ENCODE measurements around the gene CASK.

CASK gene

DNA sequence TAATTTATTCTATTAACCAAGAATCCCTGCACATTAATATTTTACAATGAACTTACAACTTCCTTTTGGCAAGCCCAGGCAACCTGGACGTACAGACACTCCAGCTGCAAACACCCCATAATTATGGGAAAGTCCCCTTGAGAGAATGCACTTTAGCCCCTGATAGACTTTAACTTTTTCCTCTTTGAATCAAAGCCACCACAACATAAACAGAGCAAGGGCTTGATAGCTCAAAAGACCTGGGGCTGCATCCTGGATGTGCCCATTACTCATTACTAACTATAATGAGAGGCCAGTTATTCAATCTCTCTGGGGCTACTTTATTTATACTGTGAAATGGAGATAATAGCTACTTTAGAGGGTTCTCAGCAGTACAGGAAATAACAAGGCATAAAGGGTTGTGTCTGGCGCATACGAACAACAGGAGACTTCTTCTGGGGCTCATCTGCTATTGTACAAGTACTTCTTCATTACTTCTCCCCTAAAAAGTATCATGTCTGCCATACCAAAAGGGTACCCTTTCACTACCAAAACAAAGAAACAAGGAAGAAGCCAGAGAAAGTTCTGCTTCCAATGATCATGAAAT lies 54.9 kb downstream of the CASK start:
- Histone ChIP-seq H3K79me2 (ENCODE audit: insufficient read depth, low read length) (peaks cover 98% of the 10 kb centered on the region), H3K27me3 (ENCODE audit: insufficient read depth, low read length, poor library complexity) (no peaks in the 10 kb centered on the region), H3K36me3 (ENCODE audit: insufficient read depth, low read length) (no peaks in the 10 kb centered on the region), H3K4me3 (ENCODE audit: low read depth in 1 of 2, low read length in 2 of 2) (no peak overlapping the region), H3K4me2 (ENCODE audit: insufficient read depth, low read length) (no peak overlapping the region), H3K9me3 (ENCODE audit: insufficient read depth, low read length, severe bottlenecking) (no peaks in the 10 kb centered on the region), H3K27ac (ENCODE audit: low read length) (no peak overlapping the region), H3K4me1 (ENCODE audit: insufficient read depth, low read length) (0 out of 2 replicates have a peak, but pooled peaks cover 2% of the 10 kb centered on the region), H3K9ac (ENCODE audit: low read depth, low read length) (no peak overlapping the region), H4K20me1 (ENCODE audit: insufficient read depth, low read length) (peaks cover 13% of the 10 kb centered on the region; the same call in 1 of the 2 replicates), H2AFZ (ENCODE audit: low read depth, low read length) (no peak overlapping the region)
- no peak for TF ChIP-seq EZH2 (IDR thresholded peaks at IDR 0.05; ENCODE audit: borderline replicate concordance, low read depth, low read length, severe bottlenecking)
- TF ChIP-seq, protein P1, sequence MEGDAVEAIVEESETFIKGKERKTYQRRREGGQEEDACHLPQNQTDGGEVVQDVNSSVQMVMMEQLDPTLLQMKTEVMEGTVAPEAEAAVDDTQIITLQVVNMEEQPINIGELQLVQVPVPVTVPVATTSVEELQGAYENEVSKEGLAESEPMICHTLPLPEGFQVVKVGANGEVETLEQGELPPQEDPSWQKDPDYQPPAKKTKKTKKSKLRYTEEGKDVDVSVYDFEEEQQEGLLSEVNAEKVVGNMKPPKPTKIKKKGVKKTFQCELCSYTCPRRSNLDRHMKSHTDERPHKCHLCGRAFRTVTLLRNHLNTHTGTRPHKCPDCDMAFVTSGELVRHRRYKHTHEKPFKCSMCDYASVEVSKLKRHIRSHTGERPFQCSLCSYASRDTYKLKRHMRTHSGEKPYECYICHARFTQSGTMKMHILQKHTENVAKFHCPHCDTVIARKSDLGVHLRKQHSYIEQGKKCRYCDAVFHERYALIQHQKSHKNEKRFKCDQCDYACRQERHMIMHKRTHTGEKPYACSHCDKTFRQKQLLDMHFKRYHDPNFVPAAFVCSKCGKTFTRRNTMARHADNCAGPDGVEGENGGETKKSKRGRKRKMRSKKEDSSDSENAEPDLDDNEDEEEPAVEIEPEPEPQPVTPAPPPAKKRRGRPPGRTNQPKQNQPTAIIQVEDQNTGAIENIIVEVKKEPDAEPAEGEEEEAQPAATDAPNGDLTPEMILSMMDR (IDR thresholded peaks at IDR 0.05; ENCODE audit: borderline replicate concordance, extremely low read depth, low read length, poor library complexity, severe bottlenecking), result no peak
- DNase-seq, result no peak
- ATAC-seq (ENCODE audit: insufficient read depth, low read depth), result no peak

DNA sequence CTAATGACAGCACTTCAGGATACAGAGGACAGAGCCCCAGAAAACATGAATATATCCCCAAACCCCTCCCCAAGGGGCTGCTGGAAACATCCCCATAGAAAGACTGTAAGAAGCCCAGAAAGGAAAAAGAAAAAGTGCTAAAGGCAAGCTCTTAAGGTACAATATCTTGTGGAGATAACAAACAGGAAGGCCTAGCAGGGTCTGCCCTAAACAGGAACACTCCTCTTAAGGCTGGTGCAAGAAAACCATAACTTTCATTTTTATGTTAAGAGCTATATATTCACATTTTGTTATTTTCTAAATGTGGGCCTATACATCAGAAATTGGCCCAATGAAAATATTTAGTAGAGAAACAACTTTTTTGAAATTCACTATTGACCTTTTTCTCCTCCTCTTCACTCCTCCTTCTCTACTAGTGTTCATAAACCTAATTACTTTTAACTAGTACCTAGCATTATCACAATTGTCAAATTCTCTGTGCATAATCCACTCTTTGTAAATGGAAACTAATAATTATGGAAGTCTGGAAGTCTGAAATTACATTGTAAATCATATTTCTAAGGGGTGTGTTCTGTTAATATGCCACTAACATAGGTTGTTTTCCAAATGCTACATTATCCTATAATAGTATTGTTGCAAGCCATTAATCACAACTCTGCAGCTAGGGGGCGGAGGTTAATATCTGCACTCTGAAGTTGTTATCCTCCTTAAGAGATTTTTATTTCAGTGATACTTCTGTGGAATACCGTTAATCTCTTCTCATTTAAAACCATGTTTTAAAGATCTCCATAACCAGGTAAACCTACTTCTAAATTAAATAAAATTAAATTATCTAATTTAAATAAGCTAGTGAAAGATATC lies 59.8 kb downstream of the CASK start:
- Histone ChIP-seq H3K79me2 (ENCODE audit: insufficient read depth, low read length) (peaks cover 95% of the 10 kb centered on the region), H3K9me3 (ENCODE audit: insufficient read depth, low read length, severe bottlenecking) (no peaks in the 10 kb centered on the region), H4K20me1 (ENCODE audit: insufficient read depth, low read length) (peaks cover 19% of the 10 kb centered on the region; the same call in 1 of the 2 replicates), H3K9ac (ENCODE audit: low read depth, low read length) (no peak overlapping the region), H3K27me3 (ENCODE audit: insufficient read depth, low read length, poor library complexity) (no peaks in the 10 kb centered on the region), H3K27ac (ENCODE audit: low read length) (no peak overlapping the region), H3K36me3 (ENCODE audit: insufficient read depth, low read length) (no peaks in the 10 kb centered on the region), H3K4me3 (ENCODE audit: low read depth in 1 of 2, low read length in 2 of 2) (no peak overlapping the region), H2AFZ (ENCODE audit: low read depth, low read length) (no peak overlapping the region), H3K4me2 (ENCODE audit: insufficient read depth, low read length) (no peak overlapping the region), H3K4me1 (ENCODE audit: insufficient read depth, low read length) (0 out of 2 replicates have a peak, but pooled peaks cover 2% of the 10 kb centered on the region)
- ATAC-seq (ENCODE audit: insufficient read depth, low read depth), result no peak
- TF ChIP-seq EZH2 (IDR thresholded peaks at IDR 0.05; ENCODE audit: borderline replicate concordance, low read depth, low read length, severe bottlenecking), result no peak
- TF ChIP-seq, protein P1 (IDR thresholded peaks at IDR 0.05; ENCODE audit: borderline replicate concordance, extremely low read depth, low read length, poor library complexity, severe bottlenecking), result peak; percentile 22
- no peak for DNase-seq

DNA sequence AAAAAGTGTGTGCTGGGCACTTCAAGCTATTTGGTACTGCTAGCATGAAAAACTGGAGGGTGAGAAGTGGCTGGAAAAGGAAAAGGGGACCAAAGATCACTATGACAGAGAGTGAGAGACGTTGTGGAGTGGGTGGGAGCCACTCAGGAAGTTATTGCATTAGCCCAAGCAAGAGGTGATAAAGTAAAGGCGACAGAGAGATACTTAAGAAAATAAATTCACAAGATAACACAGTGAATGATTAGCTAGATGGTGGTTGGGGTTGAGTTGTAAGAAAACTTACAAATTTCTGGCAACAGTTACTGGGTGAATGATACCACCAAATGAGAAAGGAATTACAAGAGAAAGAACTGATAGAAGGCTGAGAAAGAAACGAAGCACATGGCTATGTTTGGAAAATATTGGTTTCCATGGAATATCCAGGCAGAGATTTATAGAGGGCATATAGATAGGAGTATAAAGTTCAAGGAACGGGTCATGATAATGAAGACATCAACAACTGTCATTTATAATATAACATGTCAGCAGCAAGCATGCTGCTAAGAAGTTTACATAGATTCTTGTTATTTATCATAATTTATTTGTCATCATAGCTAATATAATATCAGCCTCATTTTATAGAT lies 60.7 kb downstream of the CASK start:
- Histone ChIP-seq H3K9ac (ENCODE audit: low read depth, low read length) (no peak overlapping the region), H3K27me3 (ENCODE audit: insufficient read depth, low read length, poor library complexity) (no peaks in the 10 kb centered on the region), H2AFZ (ENCODE audit: low read depth, low read length) (no peak overlapping the region), H3K4me2 (ENCODE audit: insufficient read depth, low read length) (no peak overlapping the region), H3K9me3 (ENCODE audit: insufficient read depth, low read length, severe bottlenecking) (no peaks in the 10 kb centered on the region), H3K36me3 (ENCODE audit: insufficient read depth, low read length) (no peaks in the 10 kb centered on the region), H4K20me1 (ENCODE audit: insufficient read depth, low read length) (peaks cover 19% of the 10 kb centered on the region; the same call in 1 of the 2 replicates), H3K79me2 (ENCODE audit: insufficient read depth, low read length) (peaks cover 95% of the 10 kb centered on the region), H3K4me1 (ENCODE audit: insufficient read depth, low read length) (0 out of 2 replicates have a peak, but pooled peaks cover 2% of the 10 kb centered on the region), H3K4me3 (ENCODE audit: low read depth in 1 of 2, low read length in 2 of 2) (no peak overlapping the region), H3K27ac (ENCODE audit: low read length) (no peak overlapping the region)
- no peak for DNase-seq
- ATAC-seq (ENCODE audit: insufficient read depth, low read depth), result no peak
- TF ChIP-seq EZH2 (IDR thresholded peaks at IDR 0.05; ENCODE audit: borderline replicate concordance, low read depth, low read length, severe bottlenecking), result no peak
- TF ChIP-seq, protein P1 (IDR thresholded peaks at IDR 0.05; ENCODE audit: borderline replicate concordance, extremely low read depth, low read length, poor library complexity, severe bottlenecking), result no peak

All from DND-41 (cell line).